Small intestine (tissue), 7 donors: ENCODE data around the gene NAALADL2. TPM values are rescaled to one million over a fixed set of nuclear protein-coding genes. Genes with fewer than 3 reads are reported as not detected.

Experiments used
- DNase-seq, 2 donors: peaks; one replicate each; pipeline versions ENCODE4 v3.0.0 to v3.0.0-alpha.2; 2013
- FAIRE-seq: peaks from 2 replicates; lab custom pipeline; 2012; peaks lifted over from hg19 to GRCh38; lab: Jason Lieb, UNC
- H3K27ac ChIP-seq, 3 donors: one replicate each; pipeline ENCODE4 v1.5.1; 2013; ENCODE audit warnings: low read length in 2 of 3, mild to moderate bottlenecking in 2 of 3, control low read depth in 1 of 3, inconsistent platforms in 1 of 3, low read depth in 1 of 3, moderate library complexity in 1 of 3
- H3K27me3 ChIP-seq, 3 donors: one replicate each; pipeline ENCODE4 v1.6.1; 2013; ENCODE audit warnings: low read length in 3 of 3, inconsistent platforms in 1 of 3; ENCODE audit not compliant: control insufficient read depth in 3 of 3, insufficient read depth in 3 of 3
- H3K36me3 ChIP-seq, 3 donors: one replicate each; pipeline ENCODE4 v1.6.1; 2013; ENCODE audit warnings: low read length in 3 of 3, inconsistent platforms in 1 of 3, low read depth in 1 of 3, mild to moderate bottlenecking in 1 of 3, moderate library complexity in 1 of 3; ENCODE audit not compliant: control insufficient read depth in 3 of 3, insufficient read depth in 2 of 3
- H3K4me1 ChIP-seq, 3 donors: one replicate each; pipeline ENCODE4 v1.6.1; 2013; ENCODE audit warnings: low read length in 2 of 3, inconsistent platforms in 1 of 3, low read depth in 1 of 3, mild to moderate bottlenecking in 1 of 3, moderate library complexity in 1 of 3; ENCODE audit not compliant: control insufficient read depth in 3 of 3, insufficient read depth in 2 of 3
- H3K4me3 ChIP-seq, 3 donors: one replicate each; pipeline ENCODE4 v1.5.1; 2013; ENCODE audit warnings: low read length in 3 of 3, control low read depth in 1 of 3, inconsistent platforms in 1 of 3, low read depth in 1 of 3, mild to moderate bottlenecking in 1 of 3, moderate library complexity in 1 of 3
- H3K9me3 ChIP-seq, 2 donors: one replicate each; pipeline ENCODE4 v1.6.1; 2013; ENCODE audit warnings: low read depth in 1 of 2, low read length in 1 of 2; ENCODE audit not compliant: control insufficient read depth in 2 of 2, insufficient read depth in 1 of 2
- WGBS, 3 donors: extraction: QIAGEN DNeasy Blood & Tissue Kit; methylation state at CpG; one replicate each; pipeline ENCODE4 v1.1.7; 2013; 5-methylcytosine and 5-hydroxymethylcytosine counted together
- polyA plus RNA-seq, 4 donors: library from polyadenylated mRNA; stranded (reverse) in 3 of 4; unstranded in 1 of 4; fragments of 200-250 nt in 3 of 4; fragments of 120-200 nt in 1 of 4; gene quantifications; one replicate each; pipeline versions ENCODE4 v1.2.1 to v1.2.3, GENCODE V29; 2013
- donor health status: healthy with polysubstance abuse.
- donor health status: control.
- donor health status: control.
- donor health status: Bipolar disorder and iron deficiency.
- donor health status: healthy.

Gene NAALADL2
- polyA plus RNA-seq, 4 donors = 0.22 to 7.8 (median 0.70) TPM

GRCh38 chr3:175246766-175247165 lies 387.6 kb downstream of the NAALADL2 start:
- Histone ChIP-seq H3K27me3 (no peaks in the 10 kb centered on the region), H3K36me3 (no peaks in the 10 kb centered on the region), H3K4me3 (no peak overlapping the region), H3K27ac (no peak overlapping the region), H3K9me3 (no peaks in the 10 kb centered on the region), H3K4me1 (no peaks in the 10 kb centered on the region)
- 40 to 51% (median 41%) methylated on average over 1 of the region's 1 CpG for WGBS, 3 donors
- FAIRE-seq (no peak), DNase-seq (no peak)

- H3K27me3 ChIP-seq = no peaks in the 10 kb centered on the region
- FAIRE-seq (no peak), DNase-seq (no peak)
- WGBS, 3 donors = 90 to 96% (median 91%) methylated on average over 1 of the region's 1 CpG
- H3K9me3 ChIP-seq = no peaks in the 10 kb centered on the region
- H3K36me3 ChIP-seq = no peaks in the 10 kb centered on the region
- H3K4me3 ChIP-seq = no peak overlapping the region
- no peak overlapping the region for H3K27ac ChIP-seq
- H3K4me1 ChIP-seq = no peaks in the 10 kb centered on the region
These were observed 388.5 kb downstream of the NAALADL2 start for GRCh38 chr3:175247629-175248028.

GRCh38 chr3:175248832-175249231 lies 389.7 kb downstream of the NAALADL2 start:
- WGBS, 3 donors = 83 to 91% (median 87%) methylated on average over 2 of the region's 2 CpGs

GRCh38 chr3:175255698-175256097 lies 396.6 kb downstream of the NAALADL2 start:
- H3K27me3 ChIP-seq = no peaks in the 10 kb centered on the region
- H3K4me1 ChIP-seq = no peaks in the 10 kb centered on the region
- no peak overlapping the region for H3K27ac ChIP-seq
- 38 to 68% (median 48%) methylated on average over 1 of the region's 1 CpG for WGBS, 3 donors
- H3K9me3 ChIP-seq = no peaks in the 10 kb centered on the region
- H3K36me3 ChIP-seq = no peaks in the 10 kb centered on the region
- FAIRE-seq (no peak), DNase-seq (peak in 1 of 2 donors; percentile 4)
- H3K4me3 ChIP-seq = no peak overlapping the region

More at GRCh38 chr3:175248832-175249231, 389.7 kb downstream of the NAALADL2 start:
- Histone ChIP-seq H3K27ac (no peak overlapping the region), H3K9me3 (no peaks in the 10 kb centered on the region), H3K4me1 (no peaks in the 10 kb centered on the region), H3K27me3 (no peaks in the 10 kb centered on the region), H3K4me3 (no peak overlapping the region), H3K36me3 (no peaks in the 10 kb centered on the region)
- FAIRE-seq = no peak
- DNase-seq = no peak

GRCh38 chr3:175257123-175257522 lies 398.0 kb downstream of the NAALADL2 start:
- Histone ChIP-seq H3K4me1 (no peaks in the 10 kb centered on the region), H3K9me3 (no peaks in the 10 kb centered on the region), H3K4me3 (no peak overlapping the region), H3K27me3 (no peaks in the 10 kb centered on the region), H3K36me3 (no peaks in the 10 kb centered on the region), H3K27ac (no peak overlapping the region)
- DNase-seq = no peak
- FAIRE-seq = no peak

GRCh38 chr3:175258763-175259162 lies 399.6 kb downstream of the NAALADL2 start:
- FAIRE-seq (no peak), DNase-seq (no peak)

GRCh38 chr3:175260145-175260794 lies 401.1 kb downstream of the NAALADL2 start:
- 61 to 86% (median 81%) methylated on average over 3 of the region's 3 CpGs for WGBS, 3 donors
- H3K4me3 ChIP-seq = no peak overlapping the region
- H3K27me3 ChIP-seq = no peaks in the 10 kb centered on the region
- H3K36me3 ChIP-seq = no peaks in the 10 kb centered on the region
- no peaks in the 10 kb centered on the region for H3K4me1 ChIP-seq
- FAIRE-seq = no peak
- no peak overlapping the region for H3K27ac ChIP-seq
- no peaks in the 10 kb centered on the region for H3K9me3 ChIP-seq
- no peak for DNase-seq

More at GRCh38 chr3:175258763-175259162, 399.6 kb downstream of the NAALADL2 start:
- no peak overlapping the region for H3K27ac ChIP-seq
- no peaks in the 10 kb centered on the region for H3K4me1 ChIP-seq
- H3K4me3 ChIP-seq = no peak overlapping the region
- no peaks in the 10 kb centered on the region for H3K36me3 ChIP-seq
- no peaks in the 10 kb centered on the region for H3K9me3 ChIP-seq
- H3K27me3 ChIP-seq = no peaks in the 10 kb centered on the region
- 77 to 92% (median 84%) methylated on average over 4 of the region's 4 CpGs for WGBS, 3 donors

GRCh38 chr3:175266478-175266877 lies 407.3 kb downstream of the NAALADL2 start:
- Histone ChIP-seq H3K4me3 (no peak overlapping the region), H3K9me3 (no peaks in the 10 kb centered on the region), H3K36me3 (no peaks in the 10 kb centered on the region), H3K4me1 (no peaks in the 10 kb centered on the region), H3K27me3 (no peaks in the 10 kb centered on the region), H3K27ac (no peak overlapping the region)
- FAIRE-seq (no peak), DNase-seq (no peak)
- whole genome bisulfite sequencing, 3 donors = 26 to 58% (median 51%) methylated on average over 1 of the region's 1 CpG

- no peak for DNase-seq
- H3K4me3 ChIP-seq = no peak overlapping the region
- H3K9me3 ChIP-seq = no peaks in the 10 kb centered on the region
- H3K27me3 ChIP-seq = no peaks in the 10 kb centered on the region
- no peak for FAIRE-seq
- no peaks in the 10 kb centered on the region for H3K4me1 ChIP-seq
- no peaks in the 10 kb centered on the region for H3K36me3 ChIP-seq
- 69 to 85% (median 84%) methylated on average over 1 of the region's 1 CpG for WGBS, 3 donors
- no peak overlapping the region for H3K27ac ChIP-seq
These were observed 408.0 kb downstream of the NAALADL2 start for GRCh38 chr3:175267121-175267531.
